HG03460 (cell line): ENCODE results near the gene DDX39A.
"Not testable (repeated sequence)": the region's sequence is repeated elsewhere in the genome, so short reads cannot be mapped to it uniquely, and the experiment has no call there.

Experiments
- ATAC-seq: cut with Tn5 transposase; IDR thresholded peaks from one replicate; pipeline ENCODE4 v1.9.1; 2021; ENCODE audit not compliant: unreplicated experiment

The DDX39A gene

GRCh38 chr19:14367016-14367415 lies 52.1 kb downstream of the DDX39A start:
- no peak for ATAC-seq

DNA sequence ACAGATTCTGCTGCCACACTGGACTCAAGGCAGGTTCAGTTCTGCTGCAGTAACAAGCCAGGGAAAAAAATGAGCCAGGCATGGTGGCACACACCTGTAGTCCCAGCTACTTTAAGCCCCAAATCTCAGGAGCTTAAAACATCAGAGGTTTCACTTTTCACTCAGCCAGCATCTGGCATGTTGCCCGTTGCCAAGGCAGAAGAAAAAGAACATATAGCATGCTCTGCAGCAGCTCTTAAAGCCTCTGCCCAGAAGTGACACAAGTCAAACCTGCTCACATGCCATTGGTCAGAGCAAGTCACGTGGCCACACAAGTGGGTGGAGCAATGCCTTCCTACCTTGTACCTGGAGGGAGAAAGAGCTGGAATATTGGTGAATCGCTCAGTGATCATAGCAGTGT lies 52.6 kb downstream of the DDX39A start:
- ATAC-seq, result no peak

DNA sequence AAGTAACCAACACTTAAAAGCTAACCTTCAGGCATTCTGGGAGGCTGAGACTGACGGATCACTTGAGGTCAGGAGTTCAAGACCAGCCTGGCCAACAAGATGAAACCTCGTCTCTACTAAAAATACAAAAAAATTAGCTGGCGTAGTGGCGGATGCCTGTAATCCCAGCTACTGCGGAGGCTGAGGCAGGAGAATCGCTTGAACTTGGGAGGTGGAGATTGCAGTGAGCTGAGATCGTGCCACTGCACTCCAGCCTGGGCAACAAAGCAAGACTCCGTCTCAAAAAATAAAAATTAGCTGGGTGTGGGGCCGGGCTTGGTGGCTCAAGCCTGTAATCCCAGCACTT lies 55.1 kb downstream of the DDX39A start:
- ATAC-seq, result not testable (repeated sequence)

- no peak for ATAC-seq
Measured at GRCh38 chr19:14363183-14364097, 55.7 kb downstream of the DDX39A start.

- no peak for ATAC-seq
Measured at GRCh38 chr19:14361824-14362223, 57.3 kb downstream of the DDX39A start.
